HG03103 (cell line): ENCODE results near the gene CFAP45.
"Not testable (repeated sequence)": the region's sequence is repeated elsewhere in the genome, so short reads cannot be mapped to it uniquely, and the experiment has no call there.

Experiments used
- ATAC-seq: cut with Tn5 transposase; IDR thresholded peaks from one replicate; pipeline ENCODE4 v1.9.1; 2021; ENCODE audit warnings: low read depth; ENCODE audit not compliant: unreplicated experiment

The CFAP45 gene

DNA sequence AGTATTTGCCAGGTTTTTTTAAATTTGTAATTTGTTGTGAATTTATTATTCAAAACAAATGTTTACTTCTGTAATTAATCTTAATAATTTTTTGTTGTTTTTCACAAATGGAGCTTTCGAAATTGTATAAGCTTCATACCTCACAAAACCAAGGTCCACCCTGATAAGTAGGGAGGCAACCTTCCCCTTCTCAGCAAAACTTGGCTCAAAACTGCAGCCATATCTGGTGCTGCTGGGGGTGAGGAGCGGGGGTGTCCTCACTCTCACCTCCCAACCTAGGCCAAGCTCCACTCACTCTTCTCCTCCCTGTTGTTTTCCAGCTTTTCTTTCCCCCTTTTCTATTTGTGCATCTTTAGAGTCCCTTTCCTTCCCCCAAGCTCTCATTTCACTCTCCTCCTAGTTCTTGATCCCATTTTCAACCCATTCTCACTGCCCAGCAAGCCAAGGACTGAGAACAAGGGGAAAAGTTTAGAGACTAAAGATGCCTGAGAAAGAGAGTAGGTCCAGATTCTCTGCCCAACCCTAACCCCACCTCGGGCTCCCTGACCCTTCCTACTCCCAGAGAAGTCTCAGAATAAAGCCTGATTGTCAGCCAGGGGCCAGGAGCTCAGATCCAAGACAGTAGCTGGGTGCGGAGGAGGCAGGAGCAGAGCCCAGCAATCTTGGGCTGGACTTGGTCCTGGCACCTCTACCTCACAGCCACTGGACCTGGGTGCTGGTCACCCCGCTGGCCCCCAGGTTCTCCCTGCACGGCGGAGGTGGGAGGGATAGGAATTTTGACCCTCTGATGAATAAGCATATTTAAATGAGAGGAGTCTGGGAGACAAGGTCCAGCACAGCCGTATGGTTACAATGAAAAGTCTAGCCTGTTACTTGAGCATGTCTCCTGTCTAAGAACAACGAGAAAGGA is 8.3 kb upstream of the CFAP45 start:
- no peak for ATAC-seq

DNA sequence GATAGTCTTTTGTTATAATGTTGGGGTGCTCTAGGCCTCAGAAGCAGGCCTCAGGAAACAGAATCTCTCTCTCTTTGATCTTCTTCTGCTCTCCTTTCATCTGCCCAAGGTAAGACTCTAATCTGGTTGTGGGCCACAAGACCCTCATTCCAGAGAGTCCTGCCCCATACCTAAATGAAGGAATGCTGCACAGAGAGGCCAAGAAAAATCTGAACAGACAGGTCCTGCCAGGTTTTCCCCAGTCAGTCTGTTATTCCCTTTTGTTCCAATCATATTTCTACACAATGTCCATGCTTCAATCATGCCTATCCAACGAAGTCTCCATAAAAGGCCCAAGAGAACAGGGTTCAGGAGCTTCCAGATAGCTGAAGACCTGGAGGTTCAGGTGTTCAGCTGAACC is 7.0 kb upstream of the CFAP45 start:
- ATAC-seq = no peak

DNA sequence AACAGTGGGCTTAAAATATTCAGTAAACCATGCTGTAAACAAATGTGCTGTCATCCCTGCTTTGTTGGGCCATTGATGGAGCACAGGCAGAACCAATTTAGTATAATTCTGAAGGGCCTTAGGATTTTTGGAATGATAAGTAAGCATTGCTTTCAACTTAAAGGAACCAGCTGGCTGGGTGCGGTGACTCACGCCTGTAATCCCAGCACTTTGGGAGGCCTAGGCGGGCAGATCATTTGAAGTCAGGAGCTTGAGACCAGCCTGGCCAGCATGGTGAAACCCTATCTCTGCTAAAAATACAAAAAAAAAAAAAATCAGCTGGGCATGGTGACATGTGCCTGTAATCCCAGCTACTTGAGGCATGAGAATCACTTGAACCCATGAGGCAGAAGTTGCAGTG is 4.1 kb upstream of the CFAP45 start:
- ATAC-seq = not testable (repeated sequence)

DNA sequence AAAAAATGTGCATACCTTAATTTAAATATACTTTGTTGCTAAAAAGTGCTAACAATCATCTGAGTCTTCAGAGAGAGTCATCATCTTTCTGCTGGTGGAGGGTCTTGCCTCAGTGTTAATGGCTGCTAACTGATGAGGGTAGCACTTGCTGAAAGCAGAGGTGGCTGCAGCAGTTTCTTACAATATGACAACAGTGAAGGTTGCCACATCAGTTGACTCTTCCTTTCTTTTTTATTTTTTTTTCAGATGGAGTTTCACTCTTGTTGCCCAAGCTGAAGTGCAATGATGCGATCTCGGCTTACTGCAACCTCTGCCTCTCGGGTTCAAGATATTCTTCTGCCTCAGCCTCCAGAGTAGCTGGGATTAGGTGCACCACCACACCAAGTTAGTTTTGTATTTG is 2.6 kb upstream of the CFAP45 start:
- ATAC-seq = no peak

DNA sequence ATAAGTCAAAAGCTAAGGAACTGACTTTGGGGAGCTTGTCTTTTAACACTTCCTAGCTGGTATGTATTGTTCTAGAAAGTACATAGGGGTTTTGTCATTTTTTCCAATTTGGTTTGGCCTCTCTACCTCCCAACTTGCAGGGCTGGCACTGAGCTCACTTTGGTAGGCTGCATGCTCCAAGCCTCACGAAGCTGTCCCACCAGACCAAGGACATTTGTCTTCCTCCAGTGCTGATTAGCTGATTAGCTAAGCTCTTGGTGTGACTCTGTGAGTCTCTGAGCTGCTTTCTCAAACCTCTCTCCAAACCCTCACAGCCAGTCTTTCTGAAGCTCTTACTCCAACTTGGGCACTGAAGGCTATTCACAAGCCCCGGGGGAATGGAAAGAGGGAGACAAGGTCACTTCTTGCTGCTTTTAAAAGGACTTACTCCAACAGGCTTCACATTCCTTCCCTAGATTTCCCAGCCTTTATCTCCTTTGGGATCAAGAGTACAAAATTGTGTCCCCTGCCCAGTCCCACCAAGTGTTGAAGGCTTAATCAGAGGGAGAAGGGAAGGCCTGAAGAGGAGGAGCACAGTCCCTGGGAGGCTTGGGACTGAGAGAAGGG is 893 bp upstream of the CFAP45 start:
- ATAC-seq = no peak

DNA sequence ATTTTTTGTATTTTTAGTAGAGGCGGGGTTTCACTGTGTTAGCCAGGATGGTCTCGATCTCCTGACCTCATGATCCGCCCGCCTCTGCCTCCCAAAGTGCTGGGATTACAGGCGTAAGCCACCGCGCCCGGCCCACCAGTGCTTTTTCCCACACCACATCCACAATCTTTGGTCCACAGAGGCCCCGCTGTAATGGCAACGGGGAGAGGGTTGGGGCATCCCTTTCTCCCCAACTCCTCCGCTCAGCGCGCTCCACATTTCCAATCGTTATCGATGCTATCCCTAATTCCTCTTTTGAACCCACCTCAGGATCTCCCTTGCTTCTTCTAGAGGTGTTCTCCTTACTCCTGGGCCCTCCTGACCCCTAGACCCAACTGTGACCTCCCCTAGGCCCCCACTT is 331 bp downstream of the CFAP45 start:
- not testable (repeated sequence) for ATAC-seq

DNA sequence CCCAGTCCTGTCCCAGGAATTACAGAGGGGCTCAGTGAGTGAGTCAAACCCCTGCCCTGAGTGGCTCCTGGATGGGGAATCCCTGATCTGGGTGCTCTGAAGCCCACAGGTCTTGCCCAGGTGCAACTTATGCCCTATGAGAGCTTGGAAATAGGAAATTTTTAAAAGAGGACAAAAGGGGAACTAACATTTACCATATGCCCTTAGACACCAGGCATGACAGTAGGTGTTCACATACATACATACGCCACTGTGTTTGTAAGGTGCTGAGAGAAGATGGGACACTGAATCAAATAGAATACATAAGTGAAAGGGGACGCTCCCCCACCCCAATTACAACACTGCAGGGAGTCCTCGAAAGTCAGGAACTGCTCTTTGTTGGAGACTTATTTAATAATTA is 1.4 kb downstream of the CFAP45 start:
- no peak for ATAC-seq

DNA sequence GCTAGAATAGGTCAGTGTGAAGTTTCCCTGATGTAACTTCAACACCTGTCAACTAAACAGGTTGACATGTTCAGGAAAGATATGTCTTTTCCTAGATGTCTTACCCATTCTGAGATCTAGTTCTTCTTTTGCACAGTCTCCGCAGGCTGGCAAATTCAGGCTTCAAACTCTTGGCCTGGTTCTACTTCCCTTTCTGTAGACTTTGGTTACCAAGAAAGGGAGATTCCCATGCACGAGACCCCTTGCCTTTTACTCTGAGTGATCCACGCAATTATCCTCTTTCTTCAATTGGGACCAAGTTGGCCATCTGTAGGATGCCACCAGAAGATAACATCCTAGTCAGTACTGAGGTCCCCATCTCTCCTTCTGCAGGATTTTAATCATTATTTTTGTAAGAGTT is 2.0 kb downstream of the CFAP45 start:
- ATAC-seq = no peak

DNA sequence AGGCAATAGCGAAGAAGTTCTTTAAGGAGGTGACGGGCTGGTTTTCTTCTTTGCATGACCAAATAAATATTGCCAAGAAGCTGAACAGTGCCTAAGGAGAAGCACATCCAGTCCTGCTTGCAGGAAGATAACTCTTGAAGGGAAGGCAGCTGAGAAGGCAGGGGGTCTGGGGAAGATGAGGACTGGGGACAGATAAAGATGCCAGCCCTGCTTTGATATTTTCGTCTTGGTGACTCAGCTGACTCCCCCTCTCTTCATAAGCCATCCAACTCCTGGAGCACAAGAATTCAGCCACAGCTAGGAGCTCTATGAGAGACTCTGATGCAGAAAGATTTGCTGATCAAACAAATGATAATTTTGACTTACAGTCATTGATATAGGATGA is 3.4 kb downstream of the CFAP45 start:
- ATAC-seq = no peak

DNA sequence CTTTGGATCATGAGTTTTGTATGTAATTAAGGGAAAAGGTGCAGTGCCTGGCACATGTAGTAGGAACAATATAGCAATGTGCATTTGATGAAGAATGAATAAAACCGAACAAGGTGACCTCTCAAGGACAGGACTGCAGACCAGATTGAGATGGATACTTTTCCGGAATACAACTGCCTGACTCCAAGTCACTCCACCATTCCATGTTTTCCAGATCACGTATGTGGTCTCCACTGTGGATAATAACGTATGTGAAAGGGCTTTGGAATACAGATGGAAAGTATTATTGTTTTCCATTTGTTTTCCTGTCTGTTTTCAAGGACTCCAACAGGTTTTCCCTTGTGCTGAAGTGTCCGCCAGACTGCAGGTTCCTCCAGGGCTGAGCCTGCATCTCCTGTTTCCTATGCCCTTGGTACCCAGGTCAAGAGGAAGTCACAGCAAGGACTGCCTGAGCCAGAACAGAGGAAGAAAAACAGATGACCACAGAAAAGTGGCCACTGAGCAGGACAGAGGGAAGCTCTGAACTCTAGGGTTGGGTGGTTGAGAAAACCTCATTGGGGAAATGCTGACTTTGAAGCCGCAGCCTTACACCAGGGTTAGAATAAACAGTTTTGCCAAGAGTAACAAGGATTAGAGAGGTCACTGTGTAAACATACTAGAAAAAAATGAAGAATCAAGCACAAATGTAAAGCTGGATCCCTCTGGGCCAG is 4.0 kb downstream of the CFAP45 start:
- no peak for ATAC-seq

DNA sequence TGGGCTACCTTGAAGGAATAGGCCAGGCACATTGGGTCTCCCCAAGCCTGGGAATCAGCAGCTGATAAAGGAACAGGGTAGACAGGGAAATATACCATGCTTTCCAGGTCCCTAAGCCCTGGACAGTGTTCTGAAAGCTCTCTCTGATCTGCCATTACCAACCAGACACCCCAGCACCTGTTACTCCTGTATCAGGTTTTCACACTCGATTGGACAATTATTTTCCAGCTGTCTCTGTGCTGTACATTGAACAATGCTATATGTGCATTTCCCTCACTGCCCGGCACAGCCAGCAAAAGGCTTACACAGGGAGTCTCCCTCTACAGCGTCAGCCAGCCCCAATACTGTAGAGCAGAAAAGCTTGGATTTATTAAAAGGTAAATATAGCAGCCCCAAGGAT is 4.7 kb downstream of the CFAP45 start:
- no peak for ATAC-seq

DNA sequence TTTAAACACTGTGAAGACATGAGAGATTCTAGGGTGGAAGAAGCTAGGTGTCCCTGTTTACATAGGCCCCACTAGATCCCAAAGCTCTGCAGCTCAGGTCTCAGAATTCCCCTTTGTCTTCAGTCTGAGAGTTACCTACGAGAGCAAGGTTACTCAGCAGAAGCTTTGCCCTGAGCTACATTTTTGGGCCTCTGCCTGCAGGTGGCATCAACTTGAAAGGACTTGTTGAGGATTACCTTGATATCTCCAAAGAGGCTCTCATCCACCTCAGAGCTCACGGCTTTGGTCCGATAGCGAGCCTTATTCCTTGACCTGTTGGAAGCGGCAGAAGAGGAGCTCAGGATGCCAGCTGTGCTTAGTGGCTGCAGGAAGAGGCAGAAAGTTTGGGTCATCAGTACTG is 7.0 kb downstream of the CFAP45 start:
- no peak for ATAC-seq

DNA sequence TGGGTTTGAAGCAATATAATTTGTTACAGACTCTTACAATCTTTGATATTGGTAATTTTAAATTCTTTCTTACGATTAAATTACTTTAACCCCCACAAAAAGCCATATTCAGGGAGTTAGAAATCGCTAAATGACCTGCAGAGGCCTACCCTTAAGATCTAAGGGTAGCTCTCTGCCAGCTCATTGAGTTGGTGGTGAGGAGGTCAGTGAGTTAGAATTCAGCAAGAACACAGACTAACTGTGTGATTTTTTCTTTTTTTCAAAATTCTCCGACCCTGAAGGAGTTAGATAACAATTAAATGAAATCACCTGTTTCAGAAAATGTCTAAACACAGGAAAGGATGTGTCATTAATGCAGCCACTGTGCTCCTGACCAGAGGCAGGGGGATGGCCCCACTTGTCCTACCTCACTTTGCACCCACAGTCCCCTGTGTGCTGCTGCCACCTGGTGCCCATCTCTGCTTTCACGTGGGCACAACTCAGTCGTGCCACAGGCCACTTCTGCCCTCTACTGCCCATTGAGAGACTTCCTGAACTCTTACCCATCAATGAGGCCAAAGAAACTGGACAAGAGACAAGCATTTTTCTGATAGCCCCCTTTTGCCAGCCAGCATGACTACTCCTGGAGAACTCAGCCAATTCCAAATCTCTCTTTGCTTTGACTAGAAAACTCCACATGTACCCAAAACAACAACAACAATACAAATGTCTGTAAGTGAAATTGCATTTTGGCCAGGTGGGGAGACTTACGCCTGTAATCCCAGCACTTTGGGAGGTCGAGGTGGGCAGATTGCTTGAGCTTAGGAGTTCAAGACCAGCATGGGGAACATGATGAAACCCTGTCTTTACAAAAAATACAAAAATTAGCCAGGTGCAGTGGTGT is 8.4 kb downstream of the CFAP45 start:
- ATAC-seq = no peak

DNA sequence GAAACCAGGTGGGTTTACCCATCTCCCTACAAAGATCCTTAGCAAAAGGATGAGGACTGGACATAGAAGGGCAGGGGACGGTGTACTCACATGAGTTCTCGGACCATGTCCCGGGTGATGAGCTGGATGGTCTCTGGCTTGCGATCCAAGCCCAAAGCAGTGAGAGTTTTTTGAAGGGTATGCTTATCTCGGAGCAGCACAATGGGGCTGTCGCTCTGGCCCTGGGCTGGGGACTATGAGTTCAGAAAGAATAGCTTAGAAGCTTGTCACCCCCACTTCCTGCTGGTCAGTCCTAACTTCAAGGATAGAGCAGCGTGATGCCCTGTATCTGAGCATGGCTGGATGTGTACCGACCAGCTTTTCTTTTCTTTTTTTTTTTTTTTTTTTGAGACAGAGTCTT is 9.6 kb downstream of the CFAP45 start:
- no peak for ATAC-seq

DNA sequence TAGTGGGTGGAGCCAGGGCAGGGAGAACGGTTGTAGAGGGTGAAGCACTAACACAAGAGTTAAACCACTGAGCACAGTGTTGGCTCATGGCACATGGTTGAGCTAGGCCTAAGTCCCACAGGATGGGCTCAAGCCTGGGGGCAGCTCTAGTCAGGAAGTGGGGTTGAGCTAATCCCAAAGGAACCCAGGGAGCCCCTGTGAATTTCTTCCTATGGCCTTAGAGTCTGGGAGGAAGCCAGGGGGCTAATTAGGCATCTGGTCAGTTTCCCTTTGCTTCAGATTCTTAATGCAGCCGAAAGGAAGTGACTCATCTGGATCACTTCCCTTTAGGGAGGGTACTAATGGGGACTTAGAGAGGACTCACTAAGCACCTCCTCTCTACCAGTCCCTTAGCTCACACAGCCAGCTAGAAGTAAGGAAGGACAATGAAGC is 10.1 kb downstream of the CFAP45 start:
- ATAC-seq = peak; percentile 91

DNA sequence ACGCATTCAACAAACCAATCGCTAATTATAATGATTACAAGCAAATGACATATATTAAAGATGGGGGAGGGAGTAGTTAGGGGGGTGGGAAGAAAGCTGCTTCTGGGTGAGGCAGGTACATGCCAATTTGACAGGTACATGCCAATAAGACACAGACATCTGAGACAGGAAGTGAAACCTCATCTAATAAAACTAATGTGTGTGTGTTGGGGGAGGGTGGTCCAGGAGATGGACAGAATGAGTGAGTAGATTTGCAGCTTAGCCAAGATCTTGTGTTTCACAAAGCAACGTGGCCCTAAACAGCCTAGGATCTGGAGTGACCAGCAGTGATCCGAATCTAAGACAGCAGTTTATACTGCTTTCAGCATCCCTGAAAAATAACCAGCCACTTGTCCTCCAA is 10.8 kb downstream of the CFAP45 start:
- no peak for ATAC-seq

DNA sequence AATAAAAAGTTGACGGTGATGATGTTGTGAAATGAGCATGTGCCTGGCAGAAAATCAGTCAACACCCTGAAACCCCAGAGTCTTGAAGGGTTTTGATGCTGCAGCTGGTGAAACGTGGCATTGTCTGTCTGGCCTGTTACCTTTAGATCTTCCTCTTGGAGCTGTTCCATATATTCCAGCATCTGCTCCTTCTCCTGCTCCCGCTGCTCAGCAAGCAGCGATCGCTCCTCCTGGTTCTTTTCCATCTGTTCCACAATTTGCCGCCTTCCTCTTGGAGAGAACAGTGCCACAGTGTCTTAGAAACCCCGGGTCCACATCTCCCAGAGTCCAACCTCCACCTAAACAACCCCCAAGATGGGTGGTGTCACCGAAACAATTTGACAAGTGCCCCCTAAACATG is 15.7 kb downstream of the CFAP45 start:
- no peak for ATAC-seq

DNA sequence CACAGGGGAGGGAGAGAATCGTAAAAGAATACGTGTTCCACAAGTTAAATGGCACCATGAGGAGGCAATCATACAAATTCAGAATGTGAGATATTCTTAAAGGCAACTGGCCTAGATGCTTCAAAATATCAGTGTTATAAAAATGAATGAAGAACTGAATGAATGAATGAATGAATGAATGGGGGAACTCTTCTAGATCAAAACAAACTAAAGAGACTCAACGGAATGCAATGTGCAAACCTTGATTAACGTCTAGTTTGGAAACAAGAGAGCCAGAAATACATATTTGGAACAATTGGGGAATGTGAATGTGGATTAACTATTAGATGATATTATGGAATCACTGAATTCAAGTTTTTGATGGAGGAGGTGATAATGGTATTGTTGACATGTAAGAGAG is 16.8 kb downstream of the CFAP45 start:
- no peak for ATAC-seq

DNA sequence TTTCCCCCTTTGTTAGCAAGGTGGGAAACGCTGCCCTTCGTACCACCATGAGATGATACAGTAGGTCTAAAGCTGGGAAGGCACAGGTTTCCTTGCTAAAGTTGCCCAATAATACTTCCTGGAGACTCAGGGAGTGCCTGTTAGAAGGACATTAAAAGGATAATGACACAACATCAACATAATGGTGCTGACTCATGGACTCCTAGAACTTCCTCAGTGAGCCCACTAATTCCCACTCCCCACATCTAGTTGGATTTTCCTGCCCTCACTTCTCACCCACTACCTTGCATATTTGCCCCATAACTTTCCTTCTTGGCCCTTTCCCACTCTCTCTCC is 17.5 kb downstream of the CFAP45 start:
- ATAC-seq = no peak

DNA sequence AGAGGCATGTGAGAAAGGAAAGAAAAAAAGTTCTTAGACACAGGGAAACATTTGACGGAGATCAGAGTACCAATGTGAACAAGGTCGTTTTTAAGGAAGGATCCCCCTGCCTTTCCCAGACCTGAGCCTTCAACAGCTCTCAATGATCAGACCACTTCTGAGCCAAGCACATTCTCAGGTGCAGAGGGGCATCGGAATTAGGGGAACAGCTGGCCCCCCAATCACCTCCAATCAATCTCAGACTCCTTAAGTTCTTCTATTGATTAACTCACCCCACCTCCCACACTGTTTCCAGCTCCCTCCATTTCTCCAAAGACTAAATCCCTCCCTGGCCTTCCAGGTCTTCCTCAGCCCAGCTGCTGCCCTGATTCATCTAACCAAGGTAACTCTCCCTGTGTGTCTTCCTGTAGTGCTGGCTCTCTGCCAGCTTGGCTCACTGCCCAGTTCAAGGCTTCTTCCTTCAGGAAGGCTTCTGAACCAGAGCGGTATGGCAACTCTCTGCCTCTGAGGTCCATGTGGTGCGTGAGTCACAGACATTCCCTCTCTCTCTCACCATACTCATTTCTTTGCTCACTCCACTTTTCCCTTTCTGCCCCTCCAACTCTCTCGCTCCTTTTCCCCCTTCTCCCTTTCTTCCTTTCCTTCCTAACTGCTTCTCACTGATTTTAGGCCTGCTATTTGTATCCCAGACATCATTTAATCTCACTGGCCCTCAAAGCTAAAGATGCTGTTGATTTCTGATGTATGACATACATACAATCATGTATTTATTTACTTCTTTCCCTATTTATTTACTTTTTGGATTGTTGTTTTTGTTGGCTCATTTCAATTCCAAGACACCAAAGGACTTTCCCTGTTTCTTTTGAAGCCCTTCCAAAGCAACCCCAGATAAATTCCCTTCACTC is 18.1 kb downstream of the CFAP45 start:
- no peak for ATAC-seq
